Astrocyte (in vitro differentiated cells and primary cell): ENCODE data around the gene C11orf24. TPM values are rescaled to one million over a fixed set of nuclear protein-coding genes. Genes with fewer than 3 reads are reported as not detected.

ENCODE experiments used
- DNase-seq: peaks from one replicate; pipeline ENCODE4 v3.0.0-alpha.2; 2010; ENCODE audit warnings: low read depth
- FAIRE-seq: peaks from 2 replicates; lab custom pipeline; 2011; peaks lifted over from hg19 to GRCh38; lab: Jason Lieb, UNC
- H2AFZ ChIP-seq: 2 replicates; pipeline ENCODE4 v1.6.0; 2012; ENCODE audit warnings: low read depth, low read length, inconsistent platforms
- H3K27ac ChIP-seq: 2 replicates; pipeline ENCODE4 v1.5.1; 2011; ENCODE audit warnings: low read depth, low read length, inconsistent platforms
- H3K27me3 ChIP-seq: 2 replicates; pipeline ENCODE4 v1.6.0; 2011; ENCODE audit warnings: low read length, inconsistent platforms; ENCODE audit not compliant: insufficient read depth
- H3K36me3 ChIP-seq: 2 replicates; pipeline ENCODE4 v1.5.1; 2011; ENCODE audit warnings: low read length, inconsistent platforms; ENCODE audit not compliant: insufficient read depth
- H3K4me1 ChIP-seq: 2 replicates; pipeline ENCODE4 v1.5.1; 2011; ENCODE audit warnings: low read length, inconsistent platforms; ENCODE audit not compliant: insufficient read depth
- H3K4me2 ChIP-seq: 2 replicates; pipeline ENCODE4 v1.6.0; 2012; ENCODE audit warnings: low read length, inconsistent platforms
- H3K4me3 ChIP-seq: 2 replicates; pipeline ENCODE4 v1.5.1; 2011; ENCODE audit warnings: low read depth, mild to moderate bottlenecking, low read length, inconsistent platforms; ENCODE audit not compliant: insufficient read depth
- H3K79me2 ChIP-seq: 2 replicates; pipeline ENCODE4 v1.6.0; 2012; ENCODE audit warnings: mild to moderate bottlenecking, low read length, inconsistent platforms; ENCODE audit not compliant: insufficient read depth
- H3K9ac ChIP-seq: 2 replicates; pipeline ENCODE4 v1.6.0; 2012; ENCODE audit warnings: mild to moderate bottlenecking, low read length, inconsistent platforms
- H3K9me3 ChIP-seq: 2 replicates; pipeline ENCODE4 v1.5.1; 2012; ENCODE audit warnings: low read depth, mild to moderate bottlenecking, low read length, inconsistent platforms; ENCODE audit not compliant: insufficient read depth
- H4K20me1 ChIP-seq: 2 replicates; pipeline ENCODE4 v1.6.0; 2012; ENCODE audit warnings: low read length, inconsistent platforms; ENCODE audit not compliant: insufficient read depth
- H3K27ac Mint-ChIP-seq: one replicate; pipeline ENCODE4 v1.8.0; 2021; ENCODE audit warnings: mild to moderate bottlenecking, mixed read lengths; ENCODE audit not compliant: unreplicated experiment
- H3K27me3 Mint-ChIP-seq: one replicate; pipeline ENCODE4 v1.8.0; 2021; ENCODE audit warnings: low read depth, mixed read lengths; ENCODE audit not compliant: unreplicated experiment
- H3K36me3 Mint-ChIP-seq: one replicate; pipeline ENCODE4 v1.8.0; 2021; ENCODE audit warnings: low read depth, mixed read lengths; ENCODE audit not compliant: unreplicated experiment
- H3K4me1 Mint-ChIP-seq: one replicate; pipeline ENCODE4 v1.8.0; 2021; ENCODE audit warnings: low read depth, mixed read lengths; ENCODE audit not compliant: unreplicated experiment
- H3K4me3 Mint-ChIP-seq: one replicate; pipeline ENCODE4 v1.8.0; 2021; ENCODE audit warnings: mild to moderate bottlenecking, moderate library complexity, mixed read lengths; ENCODE audit not compliant: unreplicated experiment
- H3K9me3 Mint-ChIP-seq: one replicate; pipeline ENCODE4 v1.8.0; 2021; ENCODE audit warnings: mild to moderate bottlenecking, mixed read lengths; ENCODE audit not compliant: unreplicated experiment
- EZH2 ChIP-seq: IDR thresholded peaks from 2 replicates; pipeline ENCODE4 v1.6.1; 2012; ENCODE audit warnings: mild to moderate bottlenecking, low read length, inconsistent platforms; ENCODE audit not compliant: insufficient read depth
- total RNA-seq: library from RNA; stranded (reverse); gene quantifications from 2 replicates; pipeline ENCODE4 v1.2.1, GENCODE V29; 2021
- TF ChIP-seq, protein P1 (sequence below): IDR thresholded peaks from 2 replicates; pipeline ENCODE4 v1.5.1; 2011; ENCODE audit warnings: low read depth, mild to moderate bottlenecking, inconsistent platforms, low read length, moderate library complexity; ENCODE audit not compliant: insufficient read depth

The C11orf24 gene
- total RNA-seq, 1 donor from 2014 or later, result 79.8 TPM

DNA sequence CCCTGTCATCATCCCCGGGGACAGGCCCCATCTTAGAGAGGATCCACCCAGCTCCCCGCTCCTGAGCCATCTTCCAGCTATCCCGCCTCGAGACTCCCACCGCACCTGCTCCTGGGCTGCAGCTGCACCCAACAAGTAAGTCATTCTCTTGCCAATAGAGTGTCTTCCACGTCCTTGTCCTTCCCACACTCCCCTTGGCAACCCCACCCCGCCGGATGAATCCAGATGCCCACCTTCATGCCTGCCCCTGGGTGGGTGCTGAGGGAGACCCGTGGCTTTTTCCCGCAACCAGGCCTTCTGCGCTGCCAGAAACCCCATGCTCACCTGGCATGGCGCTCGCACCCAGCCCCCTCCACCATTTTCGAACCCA lies 11.1 kb upstream of the C11orf24 start:
- Mint-ChIP-seq H3K36me3 (peaks cover 2% of the 10 kb centered on the region), H3K27ac (no peak overlapping the region), H3K4me1 (no peaks in the 10 kb centered on the region), H3K9me3 (peaks cover 1% of the 10 kb centered on the region), H3K4me3 (no peak overlapping the region), H3K27me3 (peaks cover 5% of the 10 kb centered on the region)
- no peaks in the 10 kb centered on the region for H3K4me1 ChIP-seq
- peaks cover 4% of the 10 kb centered on the region for H3K27me3 ChIP-seq
- H3K36me3 ChIP-seq, result no peaks in the 10 kb centered on the region
- no peak overlapping the region for H3K9ac ChIP-seq
- no peaks in the 10 kb centered on the region for H4K20me1 ChIP-seq
- no peak overlapping the region for H3K27ac ChIP-seq
- DNase-seq (no peak), FAIRE-seq (no peak)
- no peak overlapping the region for H3K4me2 ChIP-seq
- H2AFZ ChIP-seq, result no peak overlapping the region
- no peaks in the 10 kb centered on the region for H3K79me2 ChIP-seq
- TF ChIP-seq EZH2, result no peak
- TF ChIP-seq, protein P1, sequence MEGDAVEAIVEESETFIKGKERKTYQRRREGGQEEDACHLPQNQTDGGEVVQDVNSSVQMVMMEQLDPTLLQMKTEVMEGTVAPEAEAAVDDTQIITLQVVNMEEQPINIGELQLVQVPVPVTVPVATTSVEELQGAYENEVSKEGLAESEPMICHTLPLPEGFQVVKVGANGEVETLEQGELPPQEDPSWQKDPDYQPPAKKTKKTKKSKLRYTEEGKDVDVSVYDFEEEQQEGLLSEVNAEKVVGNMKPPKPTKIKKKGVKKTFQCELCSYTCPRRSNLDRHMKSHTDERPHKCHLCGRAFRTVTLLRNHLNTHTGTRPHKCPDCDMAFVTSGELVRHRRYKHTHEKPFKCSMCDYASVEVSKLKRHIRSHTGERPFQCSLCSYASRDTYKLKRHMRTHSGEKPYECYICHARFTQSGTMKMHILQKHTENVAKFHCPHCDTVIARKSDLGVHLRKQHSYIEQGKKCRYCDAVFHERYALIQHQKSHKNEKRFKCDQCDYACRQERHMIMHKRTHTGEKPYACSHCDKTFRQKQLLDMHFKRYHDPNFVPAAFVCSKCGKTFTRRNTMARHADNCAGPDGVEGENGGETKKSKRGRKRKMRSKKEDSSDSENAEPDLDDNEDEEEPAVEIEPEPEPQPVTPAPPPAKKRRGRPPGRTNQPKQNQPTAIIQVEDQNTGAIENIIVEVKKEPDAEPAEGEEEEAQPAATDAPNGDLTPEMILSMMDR, result no peak
- no peak overlapping the region for H3K4me3 ChIP-seq
- no peaks in the 10 kb centered on the region for H3K9me3 ChIP-seq

DNA sequence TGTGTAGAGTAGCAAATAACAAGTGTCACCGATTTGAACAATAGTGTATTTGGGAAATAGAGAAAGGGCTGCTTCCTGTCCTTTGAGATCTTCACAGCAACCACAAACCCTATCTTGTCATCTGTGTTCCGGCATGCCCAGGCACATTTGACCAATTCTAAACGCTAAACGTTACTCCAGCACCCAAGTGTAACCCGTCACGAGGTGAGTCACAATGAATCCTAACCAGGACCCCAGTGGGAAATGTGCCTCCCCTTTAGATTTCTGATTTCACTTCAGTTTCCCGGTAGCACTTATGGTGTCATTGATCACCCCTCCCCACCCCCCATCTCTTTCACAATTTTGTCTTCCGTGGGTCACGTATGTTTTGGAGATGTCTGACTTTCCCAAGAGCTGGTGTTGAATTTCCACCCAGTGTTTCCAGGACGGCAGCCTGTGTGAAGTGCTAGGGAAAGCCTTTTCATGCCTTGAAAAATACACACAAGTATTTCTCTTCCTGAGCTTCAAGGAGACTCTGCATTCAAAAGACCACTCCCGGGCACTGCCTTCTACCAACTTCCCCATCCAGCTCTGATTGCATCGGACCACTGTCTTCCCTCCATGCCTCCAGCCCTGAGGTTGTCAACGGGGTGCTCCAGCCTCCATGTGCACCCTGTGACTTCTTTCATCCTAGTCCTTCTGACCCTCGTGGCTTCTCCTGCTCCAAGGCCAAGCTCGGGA lies 10.5 kb upstream of the C11orf24 start:
- H4K20me1 ChIP-seq, result no peaks in the 10 kb centered on the region
- TF ChIP-seq, protein P1, result no peak
- TF ChIP-seq EZH2, result no peak
- H3K9ac ChIP-seq, result no peak overlapping the region
- H3K36me3 ChIP-seq, result no peaks in the 10 kb centered on the region
- H3K4me3 ChIP-seq, result no peak overlapping the region
- H2AFZ ChIP-seq, result no peak overlapping the region
- no peak overlapping the region for H3K4me2 ChIP-seq
- no peak overlapping the region for H3K27ac ChIP-seq
- peaks cover 1% of the 10 kb centered on the region for H3K9me3 Mint-ChIP-seq
- no peaks in the 10 kb centered on the region for H3K79me2 ChIP-seq
- peaks cover 5% of the 10 kb centered on the region for H3K27me3 Mint-ChIP-seq
- DNase-seq (no peak), FAIRE-seq (no peak)
- H3K27ac Mint-ChIP-seq, result no peak overlapping the region
- no peaks in the 10 kb centered on the region for H3K4me1 Mint-ChIP-seq
- peaks cover 2% of the 10 kb centered on the region for H3K36me3 Mint-ChIP-seq
- H3K4me3 Mint-ChIP-seq, result no peak overlapping the region
- H3K9me3 ChIP-seq, result no peaks in the 10 kb centered on the region
- H3K27me3 ChIP-seq, result peaks cover 4% of the 10 kb centered on the region
- no peaks in the 10 kb centered on the region for H3K4me1 ChIP-seq

DNA sequence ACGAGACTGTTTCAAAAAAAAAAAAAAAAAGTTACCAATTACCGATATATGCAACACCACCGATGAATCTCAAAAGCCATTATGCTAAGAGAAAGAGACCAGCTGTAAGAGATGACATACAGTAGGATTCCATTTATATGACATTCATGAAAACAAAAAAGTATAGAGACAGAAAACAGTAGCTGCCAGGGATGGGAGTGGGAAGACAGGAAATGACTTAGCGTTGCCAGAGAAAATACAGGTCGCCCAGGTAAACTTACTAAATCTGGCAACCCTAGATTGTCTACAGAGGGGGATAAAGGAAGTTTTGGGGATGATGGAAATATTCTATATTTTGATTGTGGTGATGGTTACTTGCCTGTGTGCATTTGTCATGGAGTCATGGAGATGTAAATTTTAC lies 7.9 kb upstream of the C11orf24 start:
- no peak overlapping the region for H2AFZ ChIP-seq
- peaks cover 2% of the 10 kb centered on the region for H3K36me3 Mint-ChIP-seq
- no peaks in the 10 kb centered on the region for H3K9me3 ChIP-seq
- no peak overlapping the region for H3K27ac ChIP-seq
- peaks cover 5% of the 10 kb centered on the region for H3K27me3 Mint-ChIP-seq
- H3K4me1 ChIP-seq, result no peaks in the 10 kb centered on the region
- peaks cover 1% of the 10 kb centered on the region for H3K9me3 Mint-ChIP-seq
- no peak overlapping the region for H3K27ac Mint-ChIP-seq
- H3K4me1 Mint-ChIP-seq, result no peaks in the 10 kb centered on the region
- no peaks in the 10 kb centered on the region for H3K36me3 ChIP-seq
- TF ChIP-seq, protein P1, result no peak
- TF ChIP-seq EZH2, result no peak
- no peak overlapping the region for H3K4me3 Mint-ChIP-seq
- no peak overlapping the region for H3K9ac ChIP-seq
- H3K79me2 ChIP-seq, result no peaks in the 10 kb centered on the region
- DNase-seq (no peak), FAIRE-seq (no peak)
- H3K4me2 ChIP-seq, result no peak overlapping the region
- H4K20me1 ChIP-seq, result no peaks in the 10 kb centered on the region
- peaks cover 4% of the 10 kb centered on the region for H3K27me3 ChIP-seq
- H3K4me3 ChIP-seq, result no peak overlapping the region
